GM12878 (cell line): ENCODE data around the gene PTGR2. TPM values are rescaled to one million over a fixed set of nuclear protein-coding genes. Genes with fewer than 3 reads are reported as not detected.

ENCODE experiments used
- JUNB ChIP-seq: IDR thresholded peaks from 2 replicates; pipeline ENCODE4 v1.6.1; 2016; ENCODE audit warnings: antibody characterized with exemption, mild to moderate bottlenecking
- NR2C2 ChIP-seq: IDR thresholded peaks from 2 replicates; pipeline ENCODE4 v1.6.1; 2011; ENCODE audit warnings: borderline replicate concordance, low read depth; ENCODE audit not compliant: control insufficient read depth, insufficient read length
- SMARCA5 ChIP-seq: fragments of 450-650 bp; IDR thresholded peaks from 2 replicates; pipeline ENCODE4 v1.6.1; 2017; ENCODE audit warnings: mild to moderate bottlenecking
- SP1 ChIP-seq: IDR thresholded peaks from one replicate; pipeline ENCODE4 v1.6.1; 2011; ENCODE audit warnings: low read depth, low read length
- ZZZ3 ChIP-seq: IDR thresholded peaks from 2 replicates; pipeline ENCODE4 v1.6.1; 2011; ENCODE audit warnings: low read depth; ENCODE audit not compliant: control insufficient read depth, insufficient read length
- polyA plus RNA-seq, 11 experiments: library from polyadenylated mRNA; depleted of rRNA in 4 of 11; unstranded in 6 of 11; stranded (reverse) in 5 of 11; fragments of >200 nt; fragmentation: Nextera tagmentation in 4 of 11; fragmentation: Illumina TruSeq in 1 of 11; extraction: Ambion mirVana in 4 of 11; extraction: Trizol in 1 of 11; gene quantifications; 1 replicate in 1 of 11; 2 replicates in 10 of 11; pipeline versions ENCODE4 v1.2.1 to v1.2.3, GENCODE V29; 2011 to 2016; ENCODE audit warnings: inconsistent platforms in 2 of 11, missing spikeins in 2 of 11, low read depth in 1 of 11
- total RNA-seq, 4 experiments: library from RNA; depleted of rRNA in 3 of 4; stranded (reverse); fragments of >200 nt in 3 of 4; fragmentation: Illumina TruSeq in 1 of 4; extraction: Trizol in 1 of 4; gene quantifications; 2 replicates each; pipeline versions ENCODE4 v1.2.1 to v1.2.3, GENCODE V29; 2013 to 2021
- TF ChIP-seq, protein P1 (sequence below): fragments of 450-650 bp; IDR thresholded peaks from 2 replicates; pipeline ENCODE4 v1.6.1; 2014; ENCODE audit warnings: mild to moderate bottlenecking
- TF ChIP-seq, protein P2 (sequence below): IDR thresholded peaks from 2 replicates; pipeline ENCODE4 v1.6.1; 2012; ENCODE audit warnings: low read depth, low read length, improper control_type of control experiment
- TF ChIP-seq, protein P3 (sequence below): fragments of 450-650 bp; IDR thresholded peaks from 2 replicates; pipeline ENCODE4 v1.6.1; 2017; ENCODE audit warnings: low read depth, mild to moderate bottlenecking, moderate library complexity

The PTGR2 gene
- total and polyA plus RNA-seq, 10 of the 15 experiments (the other 5 are each of a cell fraction or from before 2014, with no cell fraction given), result 3.3 to 12.8 (median 8.4) TPM

DNA sequence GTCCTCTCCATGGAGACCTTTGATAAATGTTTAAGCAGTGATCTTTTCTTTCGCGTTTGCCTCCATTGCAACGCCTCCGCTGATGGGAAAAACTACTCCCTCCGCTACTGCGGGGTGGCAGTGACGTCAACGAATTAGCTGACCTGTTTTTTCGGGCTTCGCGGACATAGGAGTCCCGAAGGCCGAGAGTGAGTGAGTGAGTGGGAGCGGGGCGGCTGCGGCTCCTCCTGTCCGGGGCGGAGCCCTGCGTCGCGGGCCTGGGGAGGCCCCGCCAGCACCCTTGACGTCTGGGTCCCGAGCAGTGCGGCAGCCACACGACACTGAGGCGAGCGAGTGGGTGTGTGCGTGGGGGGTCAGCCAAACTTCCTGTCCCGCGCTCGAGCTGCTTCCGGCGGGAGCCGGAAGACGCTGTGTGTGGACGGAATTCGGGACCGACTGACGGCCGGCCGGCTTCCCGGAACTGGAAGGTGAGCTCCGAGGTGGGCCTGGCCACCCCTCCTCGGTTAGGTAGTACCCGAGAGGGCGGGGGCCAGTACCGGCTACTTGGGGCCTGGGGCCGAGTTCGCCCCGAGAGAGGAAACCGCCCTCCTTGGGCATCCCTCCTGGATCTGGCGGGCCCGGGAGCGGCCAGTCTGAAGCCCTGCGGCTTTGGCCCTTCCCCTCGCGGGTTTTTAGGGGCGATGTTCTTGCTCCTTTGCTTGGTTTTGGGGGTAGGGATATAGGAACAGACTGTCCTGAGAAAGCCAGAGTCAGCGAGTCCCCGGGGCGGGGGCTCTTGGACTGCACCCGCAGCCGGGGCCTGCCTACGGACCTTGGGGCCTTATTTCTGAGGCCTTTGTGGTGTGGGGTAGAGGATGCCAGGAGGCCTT is 35.1 kb downstream of the PTGR2 start, which contains the start of gene ZNF410 (continued):
- TF ChIP-seq, protein P1, sequence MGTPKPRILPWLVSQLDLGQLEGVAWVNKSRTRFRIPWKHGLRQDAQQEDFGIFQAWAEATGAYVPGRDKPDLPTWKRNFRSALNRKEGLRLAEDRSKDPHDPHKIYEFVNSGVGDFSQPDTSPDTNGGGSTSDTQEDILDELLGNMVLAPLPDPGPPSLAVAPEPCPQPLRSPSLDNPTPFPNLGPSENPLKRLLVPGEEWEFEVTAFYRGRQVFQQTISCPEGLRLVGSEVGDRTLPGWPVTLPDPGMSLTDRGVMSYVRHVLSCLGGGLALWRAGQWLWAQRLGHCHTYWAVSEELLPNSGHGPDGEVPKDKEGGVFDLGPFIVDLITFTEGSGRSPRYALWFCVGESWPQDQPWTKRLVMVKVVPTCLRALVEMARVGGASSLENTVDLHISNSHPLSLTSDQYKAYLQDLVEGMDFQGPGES, result no peak
- TF ChIP-seq, protein P2, sequence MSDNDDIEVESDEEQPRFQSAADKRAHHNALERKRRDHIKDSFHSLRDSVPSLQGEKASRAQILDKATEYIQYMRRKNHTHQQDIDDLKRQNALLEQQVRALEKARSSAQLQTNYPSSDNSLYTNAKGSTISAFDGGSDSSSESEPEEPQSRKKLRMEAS, result peak; percentile 64; the same call in 1 of the 2 replicates
- TF ChIP-seq ZZZ3 (no peak), SP1 (no peak), JUNB (no peak), SMARCA5 (no peak), NR2C2 (no peak)
- TF ChIP-seq, protein P3, sequence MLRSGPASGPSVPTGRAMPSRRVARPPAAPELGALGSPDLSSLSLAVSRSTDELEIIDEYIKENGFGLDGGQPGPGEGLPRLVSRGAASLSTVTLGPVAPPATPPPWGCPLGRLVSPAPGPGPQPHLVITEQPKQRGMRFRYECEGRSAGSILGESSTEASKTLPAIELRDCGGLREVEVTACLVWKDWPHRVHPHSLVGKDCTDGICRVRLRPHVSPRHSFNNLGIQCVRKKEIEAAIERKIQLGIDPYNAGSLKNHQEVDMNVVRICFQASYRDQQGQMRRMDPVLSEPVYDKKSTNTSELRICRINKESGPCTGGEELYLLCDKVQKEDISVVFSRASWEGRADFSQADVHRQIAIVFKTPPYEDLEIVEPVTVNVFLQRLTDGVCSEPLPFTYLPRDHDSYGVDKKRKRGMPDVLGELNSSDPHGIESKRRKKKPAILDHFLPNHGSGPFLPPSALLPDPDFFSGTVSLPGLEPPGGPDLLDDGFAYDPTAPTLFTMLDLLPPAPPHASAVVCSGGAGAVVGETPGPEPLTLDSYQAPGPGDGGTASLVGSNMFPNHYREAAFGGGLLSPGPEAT, result peak; percentile 73
